Measurements from ENCODE around the gene USH1C.

The USH1C gene

DNA sequence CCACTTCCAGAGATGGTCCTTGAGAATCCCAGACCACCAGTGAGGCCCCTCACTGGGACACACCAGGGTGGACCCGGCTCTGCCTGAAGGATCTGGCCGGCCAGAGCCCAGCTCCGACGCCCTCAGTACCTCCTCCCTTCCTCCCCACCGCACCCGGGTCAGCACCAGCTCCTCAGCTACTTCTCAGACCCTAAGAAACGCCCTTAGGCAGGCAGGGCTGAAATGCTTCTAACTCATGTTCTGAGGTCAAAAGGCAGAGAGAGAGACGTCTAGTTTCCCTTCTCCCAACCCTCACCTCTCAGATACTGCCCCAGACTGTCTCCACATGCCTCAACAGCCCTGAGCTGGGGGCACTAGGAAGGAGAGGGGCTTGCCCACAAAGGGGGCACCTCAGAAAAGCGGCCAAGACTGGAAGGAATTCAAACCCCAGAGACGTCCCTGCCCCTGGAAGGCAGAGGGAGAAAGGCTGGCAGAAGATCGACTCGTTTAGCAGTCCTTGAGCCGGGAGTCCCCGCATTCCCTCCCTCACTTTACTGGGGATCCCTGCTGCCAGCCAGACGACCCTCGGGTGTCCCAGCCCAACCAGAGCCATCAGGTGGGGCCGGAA is 539 bp downstream of the USH1C start:
- no peak for DNase-seq

DNA sequence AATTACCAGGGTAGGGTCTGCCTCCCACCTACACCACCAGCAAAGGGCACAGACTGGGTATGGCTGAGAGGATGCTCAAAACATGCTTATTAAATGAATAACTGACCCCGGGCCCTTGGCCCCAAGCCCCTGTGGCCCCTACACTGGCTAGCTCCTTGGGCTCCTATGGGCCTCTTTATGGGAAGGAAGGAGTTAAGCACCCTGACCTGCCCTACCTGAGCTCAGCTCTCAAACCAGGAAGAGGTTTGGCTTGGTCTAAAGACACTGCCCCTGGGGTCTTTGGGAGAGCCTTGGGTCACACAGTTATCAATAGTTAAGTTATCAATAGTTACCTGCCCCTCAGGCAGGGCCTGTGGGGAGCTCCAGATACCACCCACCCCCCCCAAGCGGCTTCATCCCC is 1.2 kb downstream of the USH1C start:
- no peak for DNase-seq

DNA sequence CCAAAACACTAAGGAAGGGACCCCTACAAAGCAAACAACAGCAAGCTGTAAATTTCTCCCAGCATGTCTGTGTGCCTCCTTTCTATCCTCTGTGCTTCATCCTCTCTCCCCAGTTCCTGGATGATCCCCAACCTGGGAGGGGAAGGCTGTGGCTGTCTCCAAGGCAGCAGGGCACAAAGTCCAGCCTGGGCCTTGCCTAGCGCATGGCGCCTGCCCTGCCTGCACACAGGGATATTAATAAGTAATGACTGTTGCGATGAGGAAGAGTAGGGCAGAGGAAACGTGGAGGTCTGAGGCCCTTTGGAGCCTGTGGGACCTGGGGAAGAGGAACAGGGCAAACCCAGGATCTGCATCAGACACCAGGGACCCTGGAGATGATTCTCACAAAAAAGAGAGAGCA is 2.0 kb downstream of the USH1C start:
- DNase-seq: no peak

DNA sequence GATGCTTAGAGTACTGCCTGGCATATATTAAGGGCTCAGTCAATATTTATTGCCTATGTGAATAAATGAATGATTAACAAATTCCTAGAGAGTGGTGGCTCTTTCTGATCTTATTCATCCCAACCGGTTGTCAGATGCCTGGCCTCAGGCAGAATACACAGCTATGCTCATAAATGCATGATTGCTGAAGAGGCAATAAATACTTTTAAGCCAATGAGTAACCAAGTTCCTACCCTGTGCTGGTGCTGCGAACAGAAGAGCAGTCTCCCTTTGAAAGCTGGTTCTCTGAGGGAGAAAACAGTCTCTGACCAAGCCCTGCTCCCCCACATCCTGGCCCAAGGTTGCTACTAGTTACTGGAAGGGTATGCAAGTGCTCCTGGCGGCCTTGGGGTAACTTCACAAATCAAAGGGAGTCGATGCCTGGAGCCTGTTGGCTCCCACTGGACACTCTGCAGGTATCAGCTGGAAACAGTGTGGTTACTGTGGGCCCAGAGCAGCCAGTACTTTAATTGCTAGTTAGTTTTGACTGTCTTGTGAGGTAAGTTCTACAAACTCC is 2.8 kb downstream of the USH1C start:
- DNase-seq: no peak

DNA sequence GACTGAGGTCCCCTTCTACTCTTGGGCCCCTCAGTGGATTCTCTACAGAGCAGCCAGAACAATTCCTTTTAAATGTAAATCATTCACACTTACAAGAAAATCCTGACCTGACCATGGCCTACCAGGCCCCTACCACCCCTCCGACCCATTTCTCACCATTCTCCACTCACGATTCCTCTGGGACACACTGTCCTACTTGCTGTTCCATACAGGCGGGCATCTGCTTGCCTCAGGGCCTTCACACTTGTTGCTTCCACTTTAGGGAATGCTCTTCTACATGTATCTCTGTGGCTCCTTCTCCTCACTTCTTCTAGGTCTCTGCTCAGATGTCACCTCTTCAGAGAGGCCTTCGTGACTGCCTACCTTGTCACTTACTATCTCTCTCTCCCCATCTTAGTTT is 3.4 kb downstream of the USH1C start:
- no peak for DNase-seq

DNA sequence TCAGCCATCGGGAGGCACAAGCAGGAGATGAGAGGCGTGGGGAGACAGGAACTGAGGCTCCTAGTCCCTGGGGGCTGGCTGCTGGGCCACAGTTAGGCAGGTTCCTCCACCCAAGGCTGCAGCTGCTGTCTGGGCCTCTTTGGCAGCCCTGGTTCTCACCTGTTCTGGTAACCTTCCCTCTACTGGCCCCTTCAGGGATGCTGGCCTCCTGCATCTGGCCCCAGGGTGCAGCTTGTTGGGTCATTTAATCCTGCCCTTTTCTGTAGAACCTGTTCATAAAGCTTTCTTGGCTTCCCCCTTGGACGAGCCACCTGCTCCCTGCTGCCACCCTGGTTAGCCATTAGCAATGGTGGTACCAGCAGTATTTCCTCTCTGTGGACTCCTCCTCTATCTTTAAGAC is 5.5 kb downstream of the USH1C start:
- DNase-seq: no peak

DNA sequence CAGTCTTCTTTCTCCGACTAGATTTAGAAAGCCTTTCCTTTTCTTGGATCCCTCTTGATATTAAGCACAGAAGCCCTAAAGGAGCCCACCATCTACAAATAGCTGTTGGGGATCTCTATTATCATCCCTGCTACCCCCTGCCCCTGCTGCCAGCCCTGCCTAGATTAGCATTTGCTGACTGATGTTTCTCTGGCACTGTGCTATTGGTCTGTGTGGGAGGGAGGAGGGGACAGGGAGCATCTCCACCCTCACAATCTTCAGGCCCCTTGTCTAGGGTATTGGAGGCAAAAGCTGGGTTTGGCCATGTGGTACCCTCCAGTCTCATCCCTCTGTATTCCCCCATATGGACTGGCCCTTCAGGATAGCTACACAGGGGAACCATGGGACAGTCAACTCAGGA is 6.2 kb downstream of the USH1C start:
- no peak for DNase-seq

DNA sequence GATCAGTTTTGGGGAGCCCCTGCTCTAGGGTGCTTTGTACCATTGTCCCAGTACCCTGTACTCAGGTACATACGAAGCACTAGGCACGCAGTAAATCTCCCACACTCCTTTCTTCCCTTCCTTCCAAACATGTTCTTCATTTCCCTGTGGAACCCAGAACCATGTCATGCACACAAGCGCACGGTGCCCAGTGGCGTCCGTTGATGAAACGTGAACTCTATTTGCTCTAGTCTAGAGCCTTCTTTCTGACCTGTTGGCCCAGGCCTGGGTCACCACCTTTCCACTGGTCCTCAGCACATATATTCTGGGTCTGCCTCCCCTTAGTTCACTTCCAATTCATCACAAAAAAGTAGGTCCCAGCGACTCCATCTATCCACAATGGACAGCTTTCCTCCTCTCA is 7.0 kb downstream of the USH1C start:
- DNase-seq: no peak

DNA sequence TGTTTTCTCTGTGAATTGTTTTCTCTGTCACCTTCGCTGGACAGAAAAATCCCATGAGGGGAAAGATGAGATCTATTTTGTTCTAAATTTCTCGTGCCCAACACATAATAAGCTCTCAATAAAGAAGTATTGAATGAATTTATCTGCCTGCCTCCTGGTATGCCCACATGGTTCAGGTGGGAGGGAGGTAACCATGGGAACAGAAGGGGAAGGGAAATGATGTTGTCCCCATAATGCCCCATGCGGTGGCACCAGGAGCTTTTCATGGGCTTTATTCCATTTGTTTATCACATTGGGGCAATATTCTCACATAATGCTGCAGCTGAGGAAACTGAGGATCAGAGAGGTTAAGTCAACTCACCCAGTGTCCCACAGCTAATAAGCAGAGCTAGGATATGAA is 8.7 kb downstream of the USH1C start:
- DNase-seq: no peak

DNA sequence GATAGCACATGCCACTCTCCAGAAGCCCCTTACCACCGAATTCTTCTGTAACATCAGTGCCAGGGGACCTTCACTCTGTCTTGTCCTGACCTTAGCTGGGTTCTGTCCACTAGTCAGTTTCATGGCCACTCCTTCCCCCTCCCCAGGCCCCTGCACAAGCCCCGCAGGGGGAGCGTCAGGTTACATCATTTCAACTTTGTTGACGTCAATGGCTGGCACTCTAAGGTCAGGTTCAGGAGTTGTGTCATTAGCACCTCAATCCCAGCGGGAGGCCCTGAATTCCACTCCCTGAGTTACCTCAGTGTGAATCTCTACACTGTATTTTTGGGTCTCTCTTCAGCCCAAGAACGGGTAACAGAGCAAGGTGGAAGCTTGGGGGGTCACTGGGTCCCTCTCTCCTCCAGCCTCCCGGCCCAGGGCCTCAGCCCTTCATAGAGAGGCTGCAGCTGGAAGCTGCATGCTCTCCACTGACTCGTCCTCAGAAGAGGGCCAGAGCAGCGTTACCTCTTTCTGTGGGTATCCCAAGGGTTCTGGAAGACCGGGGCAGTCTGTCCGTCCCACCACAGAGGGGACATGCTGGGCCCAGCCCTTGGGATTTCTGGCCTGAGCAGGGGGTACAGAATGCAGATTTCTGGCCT is 10.3 kb downstream of the USH1C start:
- no peak for DNase-seq

DNA sequence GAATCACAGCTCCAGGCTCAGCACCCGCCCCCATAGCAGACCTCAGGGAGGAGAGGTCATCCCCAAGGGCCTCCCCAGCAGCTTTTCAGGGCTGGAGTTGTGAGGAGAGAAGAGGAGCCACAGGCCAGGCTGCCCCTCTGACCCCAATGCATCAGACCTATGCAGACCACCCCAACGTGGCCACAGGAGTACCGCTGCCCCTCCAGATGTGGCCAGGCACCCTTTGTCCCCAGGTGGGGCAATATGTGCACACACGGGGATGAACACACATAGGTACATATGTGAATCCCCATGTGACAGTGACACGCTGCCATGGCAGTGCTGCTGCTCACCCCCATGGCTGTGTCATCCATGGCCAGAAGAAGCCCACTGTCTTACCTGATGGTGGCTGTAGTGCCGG is 10.9 kb downstream of the USH1C start:
- no peak for DNase-seq

DNA sequence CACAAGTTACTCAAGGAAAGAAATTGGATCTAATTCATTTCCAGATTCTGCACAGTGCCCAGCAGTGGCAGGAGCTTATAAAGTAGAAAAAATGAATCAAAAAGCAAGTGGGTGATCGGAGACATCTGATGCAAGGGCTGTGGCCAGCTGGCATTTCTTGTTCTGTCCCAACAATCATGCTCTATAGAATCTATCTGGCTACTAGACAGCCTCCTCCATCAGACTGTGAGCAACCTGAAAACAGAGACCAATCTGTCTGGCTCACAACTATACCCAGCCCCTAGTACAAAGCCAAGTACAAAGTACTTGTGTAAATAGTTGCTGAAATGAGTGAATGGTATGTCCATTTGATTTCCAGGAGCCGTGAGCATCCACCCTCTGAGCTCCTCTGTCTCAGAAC is 11.4 kb downstream of the USH1C start:
- no peak for DNase-seq

DNA sequence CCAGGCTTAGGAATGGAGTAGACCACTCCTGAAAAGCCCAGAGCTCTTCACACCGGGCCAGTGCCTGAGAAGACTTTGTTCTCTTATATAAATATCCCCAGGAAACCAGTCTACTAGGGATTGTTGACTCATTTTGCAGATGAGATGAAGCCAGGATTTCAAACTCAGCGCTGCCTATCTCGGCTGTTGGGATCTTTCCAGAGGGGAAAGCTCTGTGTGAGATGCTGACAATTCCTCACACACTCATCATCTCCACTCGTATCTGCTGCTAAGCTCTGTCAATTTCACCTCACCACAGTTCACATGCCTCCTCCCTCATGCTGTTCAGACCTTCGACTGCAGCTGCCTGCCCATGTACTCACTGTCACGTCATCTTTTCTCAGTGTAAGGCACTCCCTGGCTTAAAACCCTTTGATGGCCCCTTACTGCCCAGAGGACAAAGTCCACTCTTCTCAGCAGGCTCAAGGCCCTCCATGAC is 12.5 kb downstream of the USH1C start:
- DNase-seq: no peak

DNA sequence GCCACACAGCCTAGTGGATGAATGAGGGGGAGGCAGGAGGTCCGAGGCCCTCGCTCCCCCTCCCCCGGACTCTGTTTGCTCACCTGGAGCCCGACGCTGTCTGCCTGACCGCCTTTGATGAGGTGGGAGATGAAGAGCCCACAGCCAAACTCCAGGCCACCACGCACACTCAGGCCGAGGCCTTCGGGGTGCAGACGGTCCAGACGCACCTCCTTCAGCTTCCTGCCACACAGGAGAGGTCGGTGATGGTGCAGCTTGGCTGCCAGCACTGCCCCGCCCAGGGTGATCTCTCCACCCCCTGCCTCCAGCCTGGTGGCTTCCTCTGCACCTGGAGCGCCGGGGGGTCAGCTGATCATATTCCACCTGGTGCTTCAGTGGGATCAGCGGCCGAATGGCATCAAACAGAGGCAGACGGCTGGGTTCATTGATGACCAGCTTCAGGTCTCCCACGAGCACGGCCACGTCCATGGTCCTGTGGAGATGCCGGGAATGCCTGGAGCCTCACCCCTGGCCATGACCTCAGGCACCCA is 13.1 kb downstream of the USH1C start:
- DNase-seq: no peak

DNA sequence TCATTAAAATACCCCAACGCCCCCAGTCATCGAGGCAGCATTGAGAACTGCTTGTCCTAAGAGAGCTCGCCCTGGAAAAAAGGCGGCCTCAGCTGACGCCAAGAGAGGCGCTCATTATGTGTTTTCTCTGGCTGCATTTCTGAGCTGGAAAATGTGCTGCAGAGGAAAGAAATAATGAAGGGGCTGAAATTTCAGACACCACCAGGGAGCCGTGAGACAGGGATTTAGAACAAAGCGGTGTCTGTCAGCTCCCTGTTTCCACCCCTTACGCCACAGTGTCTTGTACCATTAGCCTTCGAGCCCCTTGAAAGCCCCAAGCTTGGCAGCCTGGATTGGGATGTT is 14.4 kb downstream of the USH1C start:
- no peak for DNase-seq

DNA sequence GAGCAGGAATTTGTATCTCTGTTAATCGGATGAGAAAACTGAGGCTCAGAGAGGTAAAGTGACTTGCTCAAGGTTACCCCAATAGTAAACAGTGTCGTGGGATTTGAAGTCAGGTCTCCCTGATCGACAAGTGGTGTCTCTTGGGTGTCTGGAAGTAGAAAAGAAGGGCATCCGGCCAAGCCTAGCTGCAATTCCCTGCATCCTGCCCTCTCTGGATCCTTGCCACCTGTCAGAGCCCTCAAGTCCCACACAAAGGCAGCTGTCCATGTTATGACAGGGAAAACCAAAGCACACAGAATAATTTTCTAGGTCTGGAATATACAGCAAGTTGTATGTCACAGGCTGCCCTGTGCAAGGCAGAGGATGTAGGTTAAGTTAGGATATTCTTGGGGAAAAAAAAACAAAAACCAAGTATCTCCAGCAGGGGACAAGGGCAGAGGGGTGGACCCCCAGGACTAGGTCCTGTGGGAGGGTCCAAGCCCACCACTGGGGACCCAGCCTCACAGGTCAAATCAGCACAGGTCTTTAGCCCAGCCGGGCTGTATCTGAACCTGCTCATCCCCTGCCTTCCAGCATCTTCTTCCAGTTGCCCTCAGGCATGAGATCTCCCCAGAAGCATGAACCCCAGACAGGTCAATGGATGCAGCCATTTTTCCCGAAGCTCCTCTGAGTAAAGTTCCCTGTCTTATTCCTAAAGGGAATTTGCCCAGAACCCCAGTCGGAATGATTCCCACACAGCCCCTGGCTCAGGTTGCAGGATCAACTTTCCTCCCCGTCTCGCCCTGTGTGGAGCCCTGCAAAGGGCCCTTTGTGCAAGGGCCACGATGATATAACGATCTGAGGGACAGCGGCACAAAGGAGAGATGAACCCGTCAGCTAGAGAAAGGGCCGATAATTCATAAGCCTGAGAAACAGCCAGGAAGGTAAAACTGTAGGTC is 15.0 kb downstream of the USH1C start:
- DNase-seq: no peak

DNA sequence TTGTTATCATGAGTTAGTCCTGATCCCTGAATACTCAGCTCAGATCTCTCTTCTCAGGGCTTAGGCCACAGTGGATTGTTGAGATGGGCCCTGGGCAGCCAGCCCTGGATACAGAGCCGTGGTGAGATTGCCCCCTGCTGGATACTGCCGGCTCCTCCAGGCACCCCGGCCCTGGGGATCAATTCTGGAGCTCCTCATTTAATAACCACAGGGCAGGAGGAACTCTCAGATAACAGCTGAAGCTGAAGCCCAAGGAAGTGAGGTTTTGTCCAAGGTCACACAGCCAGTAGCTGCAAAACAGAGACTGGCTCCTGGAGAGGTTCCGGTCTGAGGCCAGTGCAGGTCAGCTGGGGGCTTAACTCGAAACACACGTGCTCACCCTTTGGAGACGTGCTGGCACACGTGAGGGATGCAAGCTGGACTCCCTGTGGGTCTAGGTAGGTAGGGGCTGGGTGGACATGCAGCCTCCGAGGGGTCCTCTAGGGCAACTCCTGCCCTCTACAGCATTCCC is 16.0 kb downstream of the USH1C start:
- DNase-seq: no peak

DNA sequence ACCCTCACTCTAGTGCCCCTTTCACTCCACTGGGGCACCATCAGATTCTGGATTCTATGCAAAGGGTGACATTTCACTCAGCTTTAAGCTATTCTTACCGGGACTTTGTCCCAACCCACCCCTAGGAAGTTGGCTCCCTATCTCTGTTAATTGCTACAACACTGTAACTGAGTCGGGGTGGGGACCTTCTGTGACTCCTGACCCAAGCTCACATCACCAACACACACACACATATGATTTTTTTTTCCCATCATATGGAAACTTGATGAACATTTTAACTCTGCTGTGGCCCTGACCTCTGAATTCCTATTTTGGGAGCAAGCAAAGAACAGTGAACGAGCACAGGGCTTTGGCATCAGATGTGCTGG is 16.6 kb downstream of the USH1C start:
- DNase-seq: no peak

DNA sequence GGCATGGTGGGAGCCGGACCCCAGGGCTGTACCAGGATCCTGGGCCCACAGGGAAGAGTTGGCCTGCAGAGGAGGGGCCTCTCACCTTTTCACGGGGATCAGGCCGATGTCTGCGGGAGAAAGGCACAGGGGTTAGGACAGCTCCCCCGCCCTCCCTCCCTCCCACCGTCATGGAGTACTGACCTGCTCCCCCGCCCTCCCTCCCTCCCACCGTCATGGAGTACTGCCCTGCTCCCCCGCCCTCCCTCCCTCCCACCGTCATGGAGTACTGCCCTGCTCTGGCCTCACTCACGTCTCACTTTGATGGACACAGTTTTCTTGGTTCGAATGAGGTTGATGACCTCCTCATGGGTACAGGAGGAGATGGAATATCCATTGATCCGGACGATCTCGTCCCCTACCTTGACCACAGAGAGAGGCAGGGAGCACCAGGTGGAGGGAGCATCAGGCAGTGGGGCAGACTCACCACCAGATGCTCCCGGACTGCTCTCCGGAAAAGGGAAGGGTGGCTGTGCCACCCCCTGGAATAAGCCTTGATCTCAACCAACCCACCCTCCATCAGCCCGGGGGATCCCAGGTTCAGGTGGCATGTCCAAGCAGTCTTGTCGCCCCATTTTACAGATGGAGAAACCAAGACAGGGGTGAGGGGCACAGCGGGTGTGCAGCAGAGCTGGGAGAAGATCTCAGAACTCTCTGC is 17.1 kb downstream of the USH1C start:
- DNase-seq: no peak

DNA sequence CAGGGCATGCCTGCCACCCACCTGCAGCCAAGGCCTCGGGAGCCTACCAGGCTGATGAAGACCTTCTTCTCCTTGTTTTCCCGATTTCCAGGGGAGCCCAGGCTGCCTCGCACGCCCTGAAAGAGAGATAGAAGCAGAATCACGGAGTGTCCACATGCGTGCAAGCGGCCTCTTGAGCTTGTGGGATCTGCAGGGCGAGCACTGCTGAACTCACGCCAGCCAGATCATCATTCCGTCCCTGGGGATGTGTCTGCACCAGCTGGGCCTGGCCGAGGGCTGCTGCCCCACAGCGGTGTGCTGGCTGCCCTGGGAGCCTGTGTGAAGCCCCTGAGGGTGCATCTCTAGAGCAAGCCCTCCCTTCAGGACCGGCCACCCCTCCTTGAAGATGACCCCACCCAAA is 17.9 kb downstream of the USH1C start:
- DNase-seq: no peak

DNA sequence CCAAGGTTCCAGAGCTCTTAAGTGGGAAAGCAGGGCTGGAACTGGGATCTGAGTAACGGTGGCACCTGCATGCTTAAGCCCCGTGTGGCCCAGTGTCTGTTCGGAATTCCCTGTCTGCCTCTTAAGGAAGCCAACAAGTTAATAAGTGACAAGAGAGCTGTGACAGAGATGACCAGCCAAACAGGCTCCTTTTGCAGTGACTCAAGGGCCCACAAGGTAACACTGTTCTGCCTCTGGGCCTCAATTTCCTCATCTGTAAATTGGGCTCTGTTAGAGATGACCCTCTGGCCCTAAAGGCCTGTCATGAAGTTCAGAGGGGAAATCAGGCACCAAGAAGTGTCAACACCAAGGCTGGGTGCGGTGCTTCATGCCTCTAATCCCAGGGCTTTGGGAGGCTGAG is 18.6 kb downstream of the USH1C start:
- DNase-seq: no peak

DNA sequence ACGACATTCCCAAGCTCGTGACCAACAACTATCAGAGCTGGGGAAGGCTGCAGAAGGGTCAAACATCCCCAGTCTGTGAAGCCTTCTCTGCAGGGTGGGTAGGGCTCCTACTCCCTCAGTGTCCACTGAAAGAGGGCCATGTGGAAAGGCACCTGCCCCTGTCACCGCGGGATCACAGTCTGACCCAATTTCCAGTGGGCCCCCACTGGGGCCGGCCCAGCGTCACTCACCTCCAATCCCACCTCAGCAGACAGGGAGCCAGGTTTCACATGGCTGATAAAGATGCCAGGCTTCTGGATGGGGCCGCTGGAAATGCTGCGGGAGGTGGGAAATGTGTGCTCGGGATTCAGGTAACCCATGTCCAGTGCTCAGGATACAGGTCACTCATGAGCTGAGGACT is 20.0 kb downstream of the USH1C start:
- no peak for DNase-seq

DNA sequence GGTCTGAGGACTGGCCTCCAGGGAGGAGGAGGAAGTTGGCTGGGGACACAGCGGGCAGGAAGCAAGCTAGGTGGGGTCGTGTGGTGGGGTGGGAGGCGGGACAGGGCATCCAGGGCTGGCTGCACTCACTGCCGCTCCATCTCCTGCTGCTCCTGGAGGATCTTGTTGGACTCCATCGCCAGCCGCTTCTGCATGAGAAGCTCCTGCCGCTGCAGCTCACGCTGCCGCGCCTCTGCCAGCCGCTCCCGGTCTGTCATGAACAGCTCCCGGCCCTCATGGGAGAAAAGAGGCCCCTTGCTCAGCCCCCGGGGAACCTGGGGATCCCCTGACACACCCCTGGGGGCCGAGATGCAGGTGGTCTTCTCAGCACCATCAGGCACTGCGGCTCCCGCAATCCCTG is 21.6 kb downstream of the USH1C start:
- DNase-seq: no peak
